NCI-H2227 treated with DMSO at 0.1 percent for 48 hours (cell line): ENCODE results near the gene SLX9.
"Not testable (repeated sequence)": the region's sequence is repeated elsewhere in the genome, so short reads cannot be mapped to it uniquely, and the experiment has no call there.

Source experiments
- DNase-seq: peaks from one replicate; lab custom pipeline; 2025; lab: John Stamatoyannopoulos, UW

SLX9 gene

DNA sequence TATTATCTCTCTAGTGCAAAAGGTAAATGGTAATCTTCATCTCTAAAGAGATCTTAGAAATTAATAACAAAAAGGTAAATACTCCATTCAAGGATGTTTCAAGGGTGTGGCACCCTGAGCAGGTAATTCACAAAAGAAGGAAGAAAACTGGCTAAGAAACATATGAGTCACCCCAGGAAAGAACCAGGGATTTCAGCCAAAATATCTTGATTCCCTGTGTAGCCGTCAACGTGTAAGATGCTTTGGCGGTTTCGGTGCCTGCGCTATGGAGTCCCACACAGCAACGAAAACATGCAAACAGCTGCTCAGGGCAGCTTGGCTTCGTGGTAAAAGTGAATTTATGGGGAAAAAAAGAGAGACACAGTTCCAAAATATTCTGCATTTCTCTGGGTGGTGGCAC lies 22.9 kb upstream of the SLX9 start:
- no peak for DNase-seq

- DNase-seq: no peak
Observed at GRCh38 chr21:44917446-44918106, 22.3 kb upstream of the SLX9 start.

DNA sequence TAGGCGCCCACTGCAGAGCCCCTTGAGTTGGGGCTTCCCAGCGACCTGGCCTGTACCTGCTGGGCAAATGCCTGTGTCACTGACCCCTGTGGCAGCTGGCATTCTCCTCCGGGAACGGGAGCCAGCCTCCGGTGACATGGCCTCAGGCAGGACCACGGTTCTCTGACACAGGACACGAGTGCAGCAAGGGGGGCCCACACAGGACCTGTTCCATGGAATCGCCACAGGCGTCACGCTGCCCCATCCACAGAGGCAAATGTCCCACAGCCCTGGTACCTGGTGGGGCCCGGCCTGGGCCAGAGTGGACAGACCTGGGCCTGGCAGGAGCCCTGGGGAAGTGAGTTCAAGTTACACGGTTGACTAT lies 21.7 kb upstream of the SLX9 start:
- DNase-seq: no peak

DNA sequence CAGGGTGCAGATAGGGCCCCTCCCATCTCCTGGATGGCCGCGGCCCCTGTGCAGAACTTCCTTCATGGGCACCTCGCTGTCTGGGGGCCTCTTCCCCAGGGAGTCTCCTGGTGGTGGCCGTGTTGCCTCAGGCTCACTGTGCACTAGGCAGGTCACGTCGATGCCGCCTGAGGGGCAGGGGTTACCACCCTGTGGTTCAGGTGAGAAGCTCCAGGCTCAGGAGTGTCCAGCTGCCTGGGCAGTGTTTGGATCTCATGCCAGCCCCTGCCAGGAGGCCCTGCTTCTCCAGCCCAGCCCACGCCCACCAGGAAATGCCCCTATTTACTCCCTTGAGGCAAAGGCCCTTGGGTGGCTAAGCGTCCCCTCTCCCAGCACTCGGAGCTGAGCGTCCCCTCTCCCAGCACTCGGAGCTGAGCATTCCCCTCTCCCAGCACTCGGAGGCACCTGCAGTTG lies 21.2 kb upstream of the SLX9 start:
- DNase-seq: no peak

DNA sequence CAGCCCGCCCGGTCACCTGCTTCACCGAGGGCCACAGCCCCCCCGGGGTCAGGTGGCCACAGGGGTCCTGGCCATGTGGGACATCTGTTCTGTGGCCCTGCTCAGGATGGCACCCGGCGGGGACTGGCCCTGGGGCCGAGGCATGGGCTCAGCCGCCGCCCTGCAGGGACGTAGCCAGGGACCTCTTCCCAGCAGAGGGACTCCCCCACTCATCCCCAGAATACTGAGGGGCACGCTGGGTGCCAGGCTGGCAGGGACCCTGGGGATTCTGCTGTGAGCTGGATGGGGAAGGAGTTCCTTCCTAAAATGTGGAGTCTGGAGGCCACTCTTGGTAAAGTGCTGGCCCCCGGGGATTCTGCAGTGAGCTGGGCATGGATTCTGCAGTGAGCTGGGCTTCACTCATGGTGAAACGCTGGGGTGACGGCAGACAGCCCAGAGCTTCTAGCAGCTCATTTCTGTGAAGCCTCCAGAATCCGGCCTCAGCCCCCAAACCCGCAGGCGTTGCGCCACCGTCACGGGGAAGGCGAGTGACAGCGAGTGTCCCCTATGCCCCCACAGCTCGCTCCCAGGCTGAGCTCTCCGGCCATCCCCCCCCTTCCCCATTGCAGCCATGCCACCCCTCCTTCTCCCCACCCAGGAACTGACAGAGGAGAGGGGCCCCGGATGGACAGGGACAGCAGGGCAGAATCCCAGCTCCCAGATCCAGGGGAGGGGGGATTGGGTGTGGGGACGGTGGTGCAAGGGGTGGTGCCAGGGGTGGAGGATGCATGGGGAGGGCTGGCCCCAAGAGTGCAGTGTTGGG lies 20.5 kb upstream of the SLX9 start:
- DNase-seq: no peak

GRCh38 chr21:44919913-44920693 lies 19.7 kb upstream of the SLX9 start:
- no peak for DNase-seq

DNA sequence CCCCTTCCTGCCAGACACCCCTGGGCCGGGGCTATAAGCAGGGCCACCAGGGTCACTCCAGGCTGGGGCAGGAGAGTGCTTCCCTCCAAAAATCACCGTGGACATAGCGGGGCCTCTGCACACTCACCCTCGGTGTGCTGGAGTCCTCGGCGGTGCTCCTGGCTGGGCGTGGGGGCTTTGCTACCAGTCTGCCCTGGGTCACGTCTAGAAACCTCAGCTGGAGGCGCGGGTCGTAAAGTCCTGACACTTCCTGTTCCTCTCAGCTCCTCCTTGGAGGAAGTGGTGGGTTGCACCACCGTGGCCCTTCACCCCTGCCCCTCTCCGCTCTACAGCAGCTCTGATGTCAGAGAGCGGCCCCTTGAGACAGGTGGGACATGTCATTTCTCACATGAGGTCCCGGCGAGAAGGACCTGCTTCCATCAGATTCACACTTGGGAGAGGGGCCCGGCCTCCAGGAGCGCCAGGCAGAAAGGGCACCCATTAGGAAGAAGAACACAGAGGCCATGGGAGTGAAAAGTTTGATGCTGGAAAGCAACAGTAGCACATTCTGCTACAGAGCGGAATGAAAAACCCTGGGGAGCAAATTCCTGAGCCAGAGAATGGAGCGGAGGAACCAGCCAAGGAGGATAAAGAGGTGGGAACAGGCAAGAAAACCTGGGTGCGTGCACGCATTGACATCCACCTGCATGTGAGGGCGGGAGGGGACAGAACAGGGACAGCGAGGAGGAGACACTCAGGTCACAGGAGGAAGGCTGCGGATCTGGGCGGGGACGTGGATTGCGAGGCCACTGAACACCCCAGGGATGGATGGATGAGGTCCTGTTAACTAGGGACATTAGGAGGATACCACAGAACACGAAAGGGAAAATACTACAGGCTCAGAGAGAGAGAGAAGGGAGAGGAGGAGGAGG lies 18.9 kb upstream of the SLX9 start, which contains the start of gene ITGB2:
Gene ITGB2, minus strand, starts transcription at position 206 of the 911 bp plus-strand sequence. CDS start 10,117 bp downstream, outside the sequence.
- no peak for DNase-seq

DNA sequence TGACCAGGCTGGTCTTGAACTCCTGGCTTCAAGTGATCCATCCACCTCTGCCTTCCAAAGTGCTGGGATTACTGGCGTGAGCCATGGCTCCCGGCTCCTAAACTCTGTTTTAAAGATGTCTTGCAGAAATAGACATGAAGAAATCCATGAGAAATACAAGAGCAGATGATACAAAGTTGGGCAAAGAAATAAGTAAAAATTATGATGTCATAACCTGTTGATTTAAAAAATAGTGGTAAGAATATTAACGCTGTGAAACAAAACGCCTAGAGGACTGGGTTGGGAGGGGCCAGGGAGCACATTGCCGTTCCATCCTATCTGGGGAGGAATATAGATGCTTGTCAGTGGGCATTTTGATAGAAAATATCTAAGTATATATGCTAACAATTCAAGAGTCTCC lies 17.9 kb upstream of the SLX9 start:
- DNase-seq: no peak

DNA sequence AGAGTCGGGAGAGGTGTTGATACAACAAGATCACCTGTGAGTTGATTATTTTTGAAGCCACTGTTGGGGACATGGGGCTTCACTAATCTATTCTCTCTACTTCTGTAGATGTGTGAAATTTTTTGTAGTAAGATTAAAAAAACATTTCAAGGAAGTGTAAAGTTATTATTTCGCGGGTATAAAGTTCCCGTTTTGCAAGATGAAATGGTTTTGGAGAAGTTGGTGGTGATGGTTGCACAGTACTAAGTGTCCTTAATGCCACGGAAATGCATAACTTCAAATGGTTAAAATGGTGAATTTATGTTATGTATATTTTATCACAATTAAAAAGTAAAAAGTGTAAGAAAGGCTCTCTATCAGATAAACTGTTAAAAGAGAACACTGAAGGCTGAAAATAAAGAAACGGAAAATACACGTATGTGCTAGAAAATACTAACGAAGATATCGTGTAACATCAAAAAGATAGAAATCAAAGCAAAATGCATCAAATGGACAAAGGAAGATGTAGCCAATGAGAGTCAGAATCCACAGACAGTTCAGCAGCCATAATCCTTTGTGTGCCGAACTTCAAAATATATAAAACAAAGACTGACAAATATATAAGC lies 16.2 kb upstream of the SLX9 start:
- no peak for DNase-seq

DNA sequence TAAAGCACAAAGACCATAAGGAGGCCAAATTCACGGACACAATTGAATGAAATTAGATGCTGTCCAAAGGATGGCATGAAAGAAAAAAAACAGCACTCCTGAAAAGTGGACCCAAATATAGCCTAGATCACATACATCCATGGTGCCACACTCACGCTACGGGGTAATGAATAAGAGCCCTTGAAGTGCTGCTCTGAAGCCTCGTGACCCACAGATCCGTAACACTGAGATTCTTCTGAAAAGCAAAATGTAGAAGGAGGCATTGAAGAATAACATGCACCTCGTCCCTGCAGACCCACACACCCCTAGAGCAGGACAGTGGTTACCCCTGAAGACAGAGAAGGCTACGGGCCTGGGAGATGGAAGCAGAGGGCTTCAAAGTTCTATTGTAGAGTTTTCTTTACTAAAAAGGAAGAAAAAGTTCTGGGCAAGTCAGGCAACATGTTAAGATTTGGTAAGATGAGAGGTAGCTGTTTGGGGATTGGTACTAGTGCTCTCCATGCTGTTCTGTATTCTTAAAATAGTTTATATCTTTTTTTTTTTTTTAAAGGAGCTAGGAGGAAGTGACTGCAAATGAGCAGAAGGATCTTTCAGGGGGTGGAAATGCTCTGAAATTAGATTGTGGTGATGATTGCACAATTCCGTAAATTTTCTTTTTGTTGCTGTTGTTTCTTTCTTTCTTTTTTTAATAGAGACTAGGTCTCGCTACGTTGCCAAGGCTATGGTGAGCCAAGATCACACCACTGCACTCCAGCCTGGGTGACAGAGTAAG lies 15.0 kb upstream of the SLX9 start:
- DNase-seq: no peak

- no peak for DNase-seq
Observed at GRCh38 chr21:44925378-44925755, 14.5 kb upstream of the SLX9 start.

GRCh38 chr21:44926331-44927101 lies 13.3 kb upstream of the SLX9 start:
- no peak for DNase-seq

DNA sequence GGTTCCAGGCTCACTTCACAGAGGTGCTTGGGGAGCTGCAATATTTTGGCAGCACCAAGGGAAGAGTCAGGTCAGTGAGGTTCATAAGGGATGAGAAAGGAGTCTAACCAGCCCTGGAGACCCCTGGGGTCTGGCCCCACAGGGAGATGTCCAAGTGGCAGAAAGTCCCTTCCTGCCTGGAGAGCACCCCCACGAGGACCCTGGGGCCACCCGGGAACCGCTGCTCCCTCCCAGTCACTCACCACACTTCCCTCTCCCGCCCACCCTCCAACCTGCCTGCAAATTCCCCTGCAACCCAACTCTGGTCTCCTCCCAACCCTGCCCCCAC lies 12.6 kb upstream of the SLX9 start:
- DNase-seq: no peak

- no peak for DNase-seq
Observed at GRCh38 chr21:44927587-44928461, 12.0 kb upstream of the SLX9 start.

GRCh38 chr21:44928500-44929241 lies 11.2 kb upstream of the SLX9 start:
- DNase-seq: not testable (repeated sequence)

- DNase-seq: no peak
Observed at GRCh38 chr21:44929242-44929798, 10.5 kb upstream of the SLX9 start.

- no peak for DNase-seq
Observed at GRCh38 chr21:44929799-44930542, 9.9 kb upstream of the SLX9 start.
